Keratinocyte (primary cell): Measurements from ENCODE around the gene TEP1.

Source experiments
- CTCF ChIP-seq, 3 experiments: IDR thresholded peaks in 1 of 3; conservative IDR thresholded peaks in 1 of 3; optimal IDR thresholded peaks in 1 of 3; 2 replicates in 2 of 3; 3 replicates in 1 of 3; pipeline versions ENCODE3 to v1.5.1; 2011; ENCODE audit warnings: low read length in 3 of 3, mild to moderate bottlenecking in 3 of 3, moderate library complexity in 2 of 3, control low read depth in 1 of 3, inconsistent platforms in 1 of 3; ENCODE audit not compliant: insufficient read depth in 2 of 3; ENCODE audit errors: extremely low read depth in 1 of 3
- EZH2 ChIP-seq: IDR thresholded peaks from one replicate; pipeline ENCODE4 v1.6.1; 2012; ENCODE audit warnings: inconsistent platforms, mild to moderate bottlenecking, low read length, moderate library complexity

- TF ChIP-seq CTCF (optimal IDR thresholded peaks at IDR 0.05 in 1 of 3, IDR thresholded peaks at IDR 0.05 in 1 of 3, conservative IDR thresholded peaks at IDR 0.05 in 1 of 3; ENCODE audit: extremely low read depth in 1 of 3, insufficient read depth in 2 of 3, low read length in 3 of 3), result no peak
- no peak for TF ChIP-seq EZH2
Observed at GRCh38 chr14:20341646-20342045, 71.7 kb downstream of the TEP1 start.
